CD4-positive, alpha-beta T cell treated with Interleukin-17A for 1 hour (primary cell): Measurements from ENCODE around the gene HPSE2.

ENCODE experiments used
- DNase-seq: peaks from one replicate; pipeline ENCODE4 v3.0.0-alpha.2; 2020

The HPSE2 gene

GRCh38 chr10:98817396-98817795 is 418.3 kb downstream of the HPSE2 start:
- no peak for DNase-seq

GRCh38 chr10:98815039-98815885 is 420.4 kb downstream of the HPSE2 start:
- DNase-seq: no peak

- DNase-seq: no peak
Observed at GRCh38 chr10:98814470-98814869, 421.2 kb downstream of the HPSE2 start.

GRCh38 chr10:98808282-98808892 is 427.3 kb downstream of the HPSE2 start:
- no peak for DNase-seq

GRCh38 chr10:98800263-98800662 is 435.4 kb downstream of the HPSE2 start:
- no peak for DNase-seq

- DNase-seq: no peak
Observed at GRCh38 chr10:98795467-98795866, 440.2 kb downstream of the HPSE2 start.

GRCh38 chr10:98790817-98791216 is 444.8 kb downstream of the HPSE2 start:
- DNase-seq: no peak

GRCh38 chr10:98778277-98778759 is 457.3 kb downstream of the HPSE2 start:
- DNase-seq: no peak

- DNase-seq: no peak
Observed at GRCh38 chr10:98758463-98758862, 477.2 kb downstream of the HPSE2 start.

- no peak for DNase-seq
Observed at GRCh38 chr10:98748298-98748697, 487.4 kb downstream of the HPSE2 start.

GRCh38 chr10:98745645-98746044 is 490.0 kb downstream of the HPSE2 start:
- DNase-seq: no peak

GRCh38 chr10:98720551-98720950 is 515.1 kb downstream of the HPSE2 start:
- DNase-seq: no peak

GRCh38 chr10:98713586-98713985 is 522.1 kb downstream of the HPSE2 start:
- DNase-seq: no peak

GRCh38 chr10:98696516-98696915 is 539.1 kb downstream of the HPSE2 start:
- DNase-seq: no peak

- no peak for DNase-seq
Observed at GRCh38 chr10:98694883-98695282, 540.8 kb downstream of the HPSE2 start.

- DNase-seq: no peak
Observed at GRCh38 chr10:98694014-98694413, 541.6 kb downstream of the HPSE2 start.

GRCh38 chr10:98687685-98688084 is 548.0 kb downstream of the HPSE2 start:
- no peak for DNase-seq

GRCh38 chr10:98684019-98684899 is 551.4 kb downstream of the HPSE2 start:
- DNase-seq: no peak

GRCh38 chr10:98676895-98677294 is 558.8 kb downstream of the HPSE2 start:
- DNase-seq: no peak

GRCh38 chr10:98675902-98676301 is 559.8 kb downstream of the HPSE2 start:
- DNase-seq: no peak

- DNase-seq: no peak
Observed at GRCh38 chr10:98673171-98673782, 562.4 kb downstream of the HPSE2 start.

- DNase-seq: no peak
Observed at GRCh38 chr10:98667081-98667480, 568.6 kb downstream of the HPSE2 start.

GRCh38 chr10:98666276-98666675 is 569.4 kb downstream of the HPSE2 start:
- DNase-seq: no peak
